H1 (cell line): ENCODE results near the gene U2AF1L4. TPM values are rescaled to one million over a fixed set of nuclear protein-coding genes. Genes with fewer than 3 reads are reported as not detected.

Experiments
- CTCF ChIA-PET: fragments of 300-600 bp; sonication (Branson Sonifier 250); formaldehyde crosslinking; loops from one replicate; lab custom pipeline; 2021; ENCODE audit not compliant: partially characterized antibody; lab: Charles Lee
- POLR2A ChIA-PET: fragments of 300-600 bp; sonication (Branson Sonifier 250); formaldehyde crosslinking; loops from one replicate; lab custom pipeline; 2021; ENCODE audit warnings: inconsistent platforms; ENCODE audit not compliant: partially characterized antibody; lab: Charles Lee
- DNase-seq, 2 experiments: peaks; one replicate each; pipeline versions ENCODE4 v3.0.0 to v3.0.0-alpha.2; 2010 to 2022; ENCODE audit warnings: low spot score in 2 of 2, low read depth in 1 of 2, mixed read lengths in 1 of 2
- FAIRE-seq: peaks from 2 replicates; lab custom pipeline; 2011; peaks lifted over from hg19 to GRCh38; lab: Jason Lieb, UNC
- H2AFZ ChIP-seq: 2 replicates; pipeline ENCODE4 v1.8.1; 2012; ENCODE audit warnings: low read length, inconsistent platforms
- H2AK5ac ChIP-seq: 2 replicates; pipeline ENCODE4 v1.6.1; 2013; ENCODE audit warnings: low read depth, low read length
- H2BK120ac ChIP-seq: replicated peaks from 2 replicates; pipeline ENCODE3; 2013; ENCODE audit warnings: low read depth, low read length, inconsistent platforms
- H2BK12ac ChIP-seq: 2 replicates; pipeline ENCODE4 v1.6.1; 2013; ENCODE audit warnings: low read depth, low read length
- H2BK15ac ChIP-seq: 2 replicates; pipeline ENCODE4 v1.6.1; 2013; ENCODE audit warnings: low read length
- H2BK20ac ChIP-seq: 2 replicates; pipeline ENCODE4 v1.6.1; 2013; ENCODE audit warnings: low read length
- H2BK5ac ChIP-seq: 2 replicates; pipeline ENCODE4 v1.6.1; 2013; ENCODE audit warnings: low read depth, low read length
- H3K14ac ChIP-seq: 2 replicates; pipeline ENCODE4 v1.6.1; 2013; ENCODE audit warnings: inconsistent platforms; ENCODE audit not compliant: insufficient read length
- H3K18ac ChIP-seq: 2 replicates; pipeline ENCODE4 v1.6.1; 2013; ENCODE audit warnings: low read length; ENCODE audit errors: extremely low read depth
- H3K23ac ChIP-seq: 2 replicates; pipeline ENCODE4 v1.6.1; 2013; ENCODE audit warnings: inconsistent platforms; ENCODE audit not compliant: insufficient read length
- H3K23me2 ChIP-seq: 2 replicates; pipeline ENCODE4 v1.6.1; 2013; ENCODE audit warnings: low read depth, low read length
- H3K27ac ChIP-seq: 2 replicates; pipeline ENCODE4 v1.6.1; 2011; ENCODE audit warnings: low read depth, low read length, inconsistent platforms
- H3K27me3 ChIP-seq, 4 experiments: replicated peaks in 1 of 4; 1 replicate in 1 of 4; 2 replicates in 3 of 4; pipeline versions ENCODE4 v1.6.1 to v1.8.1; 2011 to 2013; ENCODE audit warnings: low read length in 3 of 4, mild to moderate bottlenecking in 3 of 4, inconsistent platforms in 2 of 4, mixed read lengths in 2 of 4, moderate library complexity in 1 of 4; ENCODE audit not compliant: control insufficient read depth in 3 of 4, insufficient read depth in 3 of 4; ENCODE audit errors: extremely low read depth in 1 of 4
- H3K36me3 ChIP-seq, 4 experiments: 2 replicates each; pipeline versions ENCODE4 v1.6.1 to v1.8.1; 2011 to 2013; ENCODE audit warnings: mild to moderate bottlenecking in 4 of 4, low read length in 3 of 4, moderate library complexity in 2 of 4, control low read depth in 1 of 4, inconsistent platforms in 1 of 4; ENCODE audit not compliant: insufficient read depth in 4 of 4, control insufficient read depth in 2 of 4
- H3K4ac ChIP-seq: replicated peaks from 2 replicates; pipeline ENCODE3; 2013; ENCODE audit warnings: low read length, low read depth, mixed read lengths, inconsistent platforms; ENCODE audit not compliant: insufficient read length
- H3K4me1 ChIP-seq, 4 experiments: replicated peaks in 1 of 4; 1 replicate in 1 of 4; 2 replicates in 3 of 4; pipeline versions ENCODE4 v1.6.1 to v1.8.1; 2011 to 2013; ENCODE audit warnings: low read length in 3 of 4, inconsistent platforms in 2 of 4, mixed read lengths in 1 of 4; ENCODE audit not compliant: insufficient read depth in 4 of 4, control insufficient read depth in 3 of 4
- H3K4me2 ChIP-seq, 2 experiments: 2 replicates each; pipeline versions ENCODE4 v1.6.1 to v1.8.1; 2011 to 2013; ENCODE audit warnings: low read depth in 2 of 2, low read length in 2 of 2, control low read depth in 1 of 2, inconsistent platforms in 1 of 2, mild to moderate bottlenecking in 1 of 2; ENCODE audit not compliant: insufficient read depth in 1 of 2
- H3K4me3 ChIP-seq, 4 experiments: fragments of 200-600, 300-600 bp in 1 of 4; sonication (generic), shearing (Covaris generic), sonication (Bioruptor Twin) in 1 of 4; 2 replicates each; pipeline versions ENCODE4 v1.5.1 to v1.8.1; 2011 to 2016; ENCODE audit warnings: low read length in 4 of 4, low read depth in 3 of 4, control low read depth in 2 of 4, inconsistent platforms in 2 of 4, mild to moderate bottlenecking in 2 of 4, mixed read lengths in 1 of 4, moderate library complexity in 1 of 4; ENCODE audit not compliant: insufficient read depth in 2 of 4; ENCODE audit errors: extremely low read depth in 1 of 4
- H3K56ac ChIP-seq: replicated peaks from 2 replicates; pipeline ENCODE3; 2013; ENCODE audit warnings: low read depth, mild to moderate bottlenecking, mixed read lengths, low read length, inconsistent platforms; ENCODE audit not compliant: insufficient read length
- H3K79me1 ChIP-seq: 2 replicates; pipeline ENCODE4 v1.6.1; 2013; ENCODE audit warnings: low read depth, low read length, control low read depth
- H3K79me2 ChIP-seq, 2 experiments: 2 replicates each; pipeline versions ENCODE4 v1.6.1 to v1.8.1; 2012 to 2013; ENCODE audit warnings: low read length in 2 of 2, mild to moderate bottlenecking in 2 of 2, inconsistent platforms in 1 of 2; ENCODE audit not compliant: insufficient read depth in 2 of 2, control insufficient read depth in 1 of 2
- H3K9ac ChIP-seq, 4 experiments: replicated peaks in 1 of 4; 1 replicate in 1 of 4; 2 replicates in 3 of 4; pipeline versions ENCODE4 v1.6.1 to v1.8.1; 2011 to 2013; ENCODE audit warnings: low read depth in 3 of 4, low read length in 3 of 4, control low read depth in 2 of 4, mild to moderate bottlenecking in 2 of 4, moderate library complexity in 2 of 4, inconsistent platforms in 1 of 4; ENCODE audit errors: extremely low read depth in 1 of 4
- H3K9me3 ChIP-seq, 2 experiments: 2 replicates each; pipeline versions ENCODE4 v1.6.1 to v1.8.1; 2012 to 2013; ENCODE audit warnings: mild to moderate bottlenecking in 2 of 2, moderate library complexity in 2 of 2, control low read depth in 1 of 2, inconsistent platforms in 1 of 2, low read depth in 1 of 2, low read length in 1 of 2, mixed read lengths in 1 of 2; ENCODE audit not compliant: insufficient read depth in 2 of 2
- H4K20me1 ChIP-seq, 2 experiments: replicated peaks in 1 of 2; 2 replicates each; pipeline versions ENCODE3 to v1.8.1; 2011 to 2013; ENCODE audit warnings: inconsistent platforms in 2 of 2, low read length in 2 of 2, mild to moderate bottlenecking in 1 of 2; ENCODE audit not compliant: insufficient read depth in 2 of 2, control insufficient read depth in 1 of 2
- H4K5ac ChIP-seq: 2 replicates; pipeline ENCODE4 v1.6.1; 2013; ENCODE audit warnings: low read length, low read depth, mixed read lengths, inconsistent platforms; ENCODE audit not compliant: insufficient read length
- H4K8ac ChIP-seq: 2 replicates; pipeline ENCODE4 v1.8.0; 2013; ENCODE audit warnings: mild to moderate bottlenecking, moderate library complexity, low read length, inconsistent platforms; ENCODE audit not compliant: insufficient read depth; ENCODE audit errors: extremely low read depth
- H4K91ac ChIP-seq: replicated peaks from 2 replicates; pipeline ENCODE3; 2013; ENCODE audit warnings: low read length, mixed read lengths, inconsistent platforms; ENCODE audit not compliant: insufficient read length
- BACH1 ChIP-seq: IDR thresholded peaks from 2 replicates; pipeline ENCODE4 v1.6.1; 2012; ENCODE audit warnings: low read length, improper control_type of control experiment
- BCL11A ChIP-seq, 2 experiments: IDR thresholded peaks; one replicate each; pipeline ENCODE4 v1.6.1; 2011; ENCODE audit warnings: low read depth in 2 of 2, low read length in 2 of 2, mild to moderate bottlenecking in 2 of 2
- EGR1 ChIP-seq: IDR thresholded peaks from 2 replicates; pipeline ENCODE4 v1.6.1; 2011; ENCODE audit warnings: low read depth, low read length, borderline replicate concordance
- FOSL1 ChIP-seq: IDR thresholded peaks from 2 replicates; pipeline ENCODE4 v1.6.1; 2011; ENCODE audit warnings: mild to moderate bottlenecking, low read depth, low read length, moderate library complexity; ENCODE audit not compliant: insufficient read depth
- HDAC2 ChIP-seq, 2 experiments: fragments of 300-600 bp in 1 of 2; sonication (generic) in 1 of 2; IDR thresholded peaks; 2 replicates each; pipeline ENCODE4 v1.6.1; 2011 to 2012; ENCODE audit warnings: low read depth in 2 of 2, low read length in 2 of 2, mild to moderate bottlenecking in 2 of 2, moderate library complexity in 2 of 2, borderline replicate concordance in 1 of 2, inconsistent platforms in 1 of 2
- JUND ChIP-seq: IDR thresholded peaks from 2 replicates; pipeline ENCODE4 v1.6.1; 2011; ENCODE audit warnings: mild to moderate bottlenecking, improper control_type of control experiment, low read length
- SIX5 ChIP-seq: IDR thresholded peaks from 2 replicates; pipeline ENCODE4 v1.6.1; 2011; ENCODE audit warnings: mild to moderate bottlenecking, low read depth, low read length
- WGBS, 2 experiments: shearing (Covaris generic) in 1 of 2; methylation state at CpG; one replicate each; pipeline versions ENCODE4 v1.1.6 to v1.1.7; 2013 to 2015; ENCODE audit warnings: low lambda C conversion rate in 2 of 2, mixed read lengths in 2 of 2, inconsistent platforms in 1 of 2, low coverage in 1 of 2, missing lambda C conversion rate in 1 of 2; ENCODE audit not compliant: insufficient replicate concordance in 2 of 2, insufficient coverage in 1 of 2, insufficient read length in 1 of 2; ENCODE audit errors: extremely low coverage in 1 of 2, missing lambda C conversion rate in 1 of 2; 5-methylcytosine and 5-hydroxymethylcytosine counted together
- long read RNA-seq, 2 experiments: library from RNA in 1 of 2; library from capped mRNA in 1 of 2; stranded (forward); transcript quantifications; one replicate each; pipeline ENCODE4 v2.0.0, GENCODE V29; 2021; ENCODE audit warnings: inconsistent platforms in 1 of 2
- polyA minus RNA-seq, 3 experiments: library from RNA; depleted of rRNA, polyadenylated mRNA; stranded (reverse); fragments of >200 nt; gene quantifications; 1 replicate in 2 of 3; 2 replicates in 1 of 3; pipeline ENCODE4 v1.2.3, GENCODE V29; 2011
- polyA plus RNA-seq, 7 experiments: library from polyadenylated mRNA; depleted of rRNA in 3 of 7; stranded (reverse) in 5 of 7; unstranded in 2 of 7; fragments of >200 nt in 5 of 7; fragments of 200-250 nt in 2 of 7; gene quantifications; 1 replicate in 5 of 7; 2 replicates in 1 of 7; 4 replicates in 1 of 7; pipeline versions ENCODE4 v1.2.1 to v1.2.3, GENCODE V29; 2011 to 2013; ENCODE audit warnings: missing spikeins in 2 of 7, mixed read lengths in 2 of 7
- total RNA-seq: library from RNA; stranded (reverse); fragmentation: NEBNext Ultra II Directional; extraction: Animal tissue kit (Norgen Biotek cat#: 25700); gene quantifications from 2 replicates; pipeline ENCODE4 v1.2.1, GENCODE V29; 2021

Gene U2AF1L4, protein sequence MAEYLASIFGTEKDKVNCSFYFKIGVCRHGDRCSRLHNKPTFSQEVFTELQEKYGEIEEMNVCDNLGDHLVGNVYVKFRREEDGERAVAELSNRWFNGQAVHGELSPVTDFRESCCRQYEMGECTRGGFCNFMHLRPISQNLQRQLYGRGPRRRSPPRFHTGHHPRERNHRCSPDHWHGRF
- total RNA-seq (15.1 and 18.5 TPM in 2 replicates), polyA plus RNA-seq (2011; rRNA removed) (32.7 TPM in 2 replicates), polyA minus RNA-seq (2011; rRNA and poly(A)+ RNA removed) (8.2 and 12.0 TPM in 2 replicates)
- polyA plus RNA-seq (2011; cell fraction: cytosol; rRNA removed), result 24.5 TPM
- 39.3 TPM for polyA plus RNA-seq (2011; cell fraction: nucleus; rRNA removed)
- 21.7 to 23.2 TPM (median 22.7 TPM) in 4 replicates for polyA plus RNA-seq (2012, experiment 1 of 2)
- 26.5 TPM for polyA plus RNA-seq (2012, experiment 2 of 2)
- 17.4 TPM for polyA plus RNA-seq (2013, experiment 1 of 2)
- 17.0 TPM for polyA plus RNA-seq (2013, experiment 2 of 2)
- polyA minus RNA-seq (2011; cell fraction: cytosol; rRNA and poly(A)+ RNA removed), result 7.4 TPM
- polyA minus RNA-seq (2011; cell fraction: nucleus; rRNA and poly(A)+ RNA removed), result 11.6 TPM
- long read RNA-seq, experiment 1, partial matches to known transcripts, result 5 of 14 reads
- long read RNA-seq, experiment 1, other reads (novel, unspliced or antisense), result 7 of 14 reads
- long read RNA-seq, experiment 2, partial matches to known transcripts, result 6 of 12 reads
- long read RNA-seq, experiment 2, other reads (novel, unspliced or antisense), result 6 of 12 reads

GRCh38 chr19:35745328-35746086, at the start of gene U2AF1L4, which contains the start of gene PSENEN:
Gene U2AF1L4 (minus strand): TSS chr19:35745418. CDS start chr19:35745391, 27 bp downstream.
Gene PSENEN (plus strand): TSS chr19:35745651. CDS start chr19:35745931, 280 bp downstream.
- Histone ChIP-seq H2AFZ (peak within 1 kb of the TSS; percentile 96), H3K79me2 (peaks cover 0 to 7% of the 10 kb centered on the region in 2 experiments; a peak in 1 of 4 replicates), H2AK5ac (no peak within 1 kb of the TSS), H3K9me3 (no peaks in the 10 kb centered on the region), H3K36me3 (peaks cover 0 to 2% (median 0%) of the 10 kb centered on the region in 4 experiments; a peak in 1 of 8 replicates), H3K4me2 (peak within 1 kb of the TSS; percentile 59 to 84), H3K27ac (peak within 1 kb of the TSS; percentile 91), H2BK5ac (peak within 1 kb of the TSS; percentile 88; the same call in 1 of the 2 replicates), H3K4me1 (peaks cover 0 to 4% (median 2%) of the 10 kb centered on the region in 4 experiments; a peak in 3 of 7 replicates), H2BK20ac (no peak within 1 kb of the TSS), H3K18ac (peak within 1 kb of the TSS; percentile 34), H3K79me1 (no peaks in the 10 kb centered on the region; the same call in none of the 2 replicates), H3K9ac (peak within 1 kb of the TSS; percentile 56 to 82 (median 78)), H2BK15ac (peak within 1 kb of the TSS; percentile 72; the same call in 1 of the 2 replicates), H2BK12ac (0 out of 2 replicates have a peak within 1 kb of the TSS, but pooled peaks have one; percentile 12), H3K23me2 (peaks cover 15% of the 10 kb centered on the region), H4K5ac (peak within 1 kb of the TSS; percentile 4), H3K14ac (no peak within 1 kb of the TSS), H4K91ac (no peak within 1 kb of the TSS), H3K56ac (peak within 1 kb of the TSS; percentile 54), H3K23ac (no peak within 1 kb of the TSS), H3K4me3 (peak within 1 kb of the TSS; percentile 65 to 95 (median 82)), H3K4ac (peak within 1 kb of the TSS; percentile 13), H3K27me3 (no peaks in the 10 kb centered on the region), H4K20me1 (peaks cover 0 to 2% of the 10 kb centered on the region in 2 experiments), H4K8ac (peak within 1 kb of the TSS; percentile 82), H2BK120ac (no peak within 1 kb of the TSS)
- ChIA-PET CTCF (interaction anchor here (0.6 to 1.5 kb wide), 4 partner anchors 74 to 186 kb away, joined by 3 to 4 read pairs (median 3); no protein-coding TSS in a partner anchor), POLR2A (interaction anchor here (0.6 to 2.7 kb wide), 21 partner anchors 9 to 571 kb away, joined by 3 to 23 read pairs (median 4); partner anchors contain the start of genes ALKBH6, ARHGAP33, HSPB6 and KIRREL2)
- DNase-seq (peak; percentile 92 to 97), FAIRE-seq (peak; percentile 82)
- 1% methylated on average over 38 of the region's 40 CpGs; no CpG with 5 or more reads in 1 of the 2 experiments for WGBS, 2 experiments
- TF ChIP-seq SIX5 (peak; percentile 78), FOSL1 (no peak), EGR1 (peak; percentile 95), HDAC2 (IDR thresholded peaks at IDR 0.05; ENCODE audit: borderline replicate concordance in 1 of 2, low read depth in 2 of 2, low read length in 2 of 2) (no peak), BACH1 (0 out of 2 replicates have a peak, but pooled peaks have one; percentile 8), JUND (peak; percentile 17; the same call in 1 of the 2 replicates), BCL11A (IDR thresholded peaks at IDR 0.05; ENCODE audit: low read depth in 2 of 2, low read length in 2 of 2) (no peak)
